IPS-18a (cell line): Measurements from ENCODE around the gene AIRE.
"Not testable (repeated sequence)": the region's sequence is repeated elsewhere in the genome, so short reads cannot be mapped to it uniquely, and the experiment has no call there.

Source experiments
- H3K27ac ChIP-seq: one replicate; pipeline ENCODE4 v1.5.1; 2013; ENCODE audit warnings: low read length
- H3K27me3 ChIP-seq: one replicate; pipeline ENCODE4 v1.6.1; 2013; ENCODE audit warnings: mild to moderate bottlenecking, low read length; ENCODE audit not compliant: control insufficient read depth, insufficient read depth
- H3K36me3 ChIP-seq: one replicate; pipeline ENCODE4 v1.6.1; 2013; ENCODE audit warnings: low read depth, low read length; ENCODE audit not compliant: control insufficient read depth
- H3K4me1 ChIP-seq: one replicate; pipeline ENCODE4 v1.6.1; 2013; ENCODE audit warnings: low read depth, low read length; ENCODE audit not compliant: control insufficient read depth
- H3K4me3 ChIP-seq: one replicate; pipeline ENCODE4 v1.5.1; 2013; ENCODE audit warnings: low read length
- H3K9ac ChIP-seq: one replicate; pipeline ENCODE4 v1.6.1; 2013; ENCODE audit warnings: mild to moderate bottlenecking, low read length, moderate library complexity
- H3K9me3 ChIP-seq: one replicate; pipeline ENCODE4 v1.6.1; 2013; ENCODE audit warnings: low read depth, low read length; ENCODE audit not compliant: control insufficient read depth

AIRE gene

GRCh38 chr21:44285138-44285992, at the start of gene AIRE:
AIRE (plus strand) TSS chr21:44285876; CDS start chr21:44286007, 131 bp downstream.
- Histone ChIP-seq H3K27ac (no peak within 1 kb of the TSS), H3K27me3 (no peaks in the 10 kb centered on the region), H3K36me3 (no peaks in the 10 kb centered on the region), H3K9me3 (no peaks in the 10 kb centered on the region), H3K4me3 (no peak within 1 kb of the TSS), H3K4me1 (peaks cover 7% of the 10 kb centered on the region), H3K9ac (no peak within 1 kb of the TSS)

- not testable (repeated sequence) for H3K27ac ChIP-seq, H3K4me1 ChIP-seq, H3K4me3 ChIP-seq, H3K36me3 ChIP-seq, H3K9ac ChIP-seq, H3K27me3 ChIP-seq, H3K9me3 ChIP-seq
Measured at GRCh38 chr21:44240353-44240752, 45.3 kb upstream of the AIRE start.

- not testable (repeated sequence) for H3K9me3 ChIP-seq, H3K9ac ChIP-seq, H3K4me3 ChIP-seq, H3K4me1 ChIP-seq, H3K27ac ChIP-seq, H3K36me3 ChIP-seq, H3K27me3 ChIP-seq
Measured at GRCh38 chr21:44240842-44241241, 44.8 kb upstream of the AIRE start, which contains the start of gene ICOSLG. ICOSLG (minus strand) TSS chr21:44240943; CDS start chr21:44240817, 126 bp downstream.

- H3K36me3 ChIP-seq, H3K27ac ChIP-seq, H3K27me3 ChIP-seq, H3K4me3 ChIP-seq, H3K4me1 ChIP-seq, H3K9me3 ChIP-seq, H3K9ac ChIP-seq: not testable (repeated sequence)
Measured at GRCh38 chr21:44241281-44241680, 44.4 kb upstream of the AIRE start.

- H3K27ac ChIP-seq, H3K4me1 ChIP-seq, H3K36me3 ChIP-seq, H3K9ac ChIP-seq, H3K9me3 ChIP-seq, H3K27me3 ChIP-seq, H3K4me3 ChIP-seq: not testable (repeated sequence)
Measured at GRCh38 chr21:44243980-44244379, 41.7 kb upstream of the AIRE start.

- H3K9me3 ChIP-seq, H3K27ac ChIP-seq, H3K4me3 ChIP-seq, H3K36me3 ChIP-seq, H3K4me1 ChIP-seq, H3K27me3 ChIP-seq, H3K9ac ChIP-seq: not testable (repeated sequence)
Measured at GRCh38 chr21:44247904-44248303, 37.8 kb upstream of the AIRE start.

GRCh38 chr21:44249204-44250037, 36.3 kb upstream of the AIRE start:
- not testable (repeated sequence) for H3K4me1 ChIP-seq, H3K36me3 ChIP-seq, H3K9me3 ChIP-seq

GRCh38 chr21:44253832-44254710, 31.6 kb upstream of the AIRE start:
- H3K27me3 ChIP-seq = no peaks in the 10 kb centered on the region
- no peak overlapping the region for H3K9ac ChIP-seq
- H3K9me3 ChIP-seq = no peaks in the 10 kb centered on the region
- no peaks in the 10 kb centered on the region for H3K4me1 ChIP-seq
- H3K36me3 ChIP-seq = no peaks in the 10 kb centered on the region
- H3K27ac ChIP-seq = no peak overlapping the region
- no peak overlapping the region for H3K4me3 ChIP-seq

More at GRCh38 chr21:44249204-44250037, 36.3 kb upstream of the AIRE start:
- H3K9ac ChIP-seq, H3K27me3 ChIP-seq, H3K4me3 ChIP-seq, H3K27ac ChIP-seq: not testable (repeated sequence)

- Histone ChIP-seq H3K27ac (no peak overlapping the region), H3K36me3 (no peaks in the 10 kb centered on the region), H3K9ac (no peak overlapping the region), H3K27me3 (no peaks in the 10 kb centered on the region), H3K9me3 (no peaks in the 10 kb centered on the region), H3K4me1 (no peaks in the 10 kb centered on the region), H3K4me3 (no peak overlapping the region)
Measured at GRCh38 chr21:44255511-44255981, 30.1 kb upstream of the AIRE start.

- no peak overlapping the region for H3K27ac ChIP-seq
- H3K27me3 ChIP-seq = no peaks in the 10 kb centered on the region
- no peak overlapping the region for H3K9ac ChIP-seq
- H3K4me3 ChIP-seq = no peak overlapping the region
- no peaks in the 10 kb centered on the region for H3K36me3 ChIP-seq
- H3K9me3 ChIP-seq = no peaks in the 10 kb centered on the region
- no peaks in the 10 kb centered on the region for H3K4me1 ChIP-seq
Measured at GRCh38 chr21:44258056-44258725, 27.5 kb upstream of the AIRE start.
